B cell (primary cell): ENCODE results near the gene ARHGAP6. TPM values are rescaled to one million over a fixed set of nuclear protein-coding genes. Genes with fewer than 3 reads are reported as not detected.

Experiments
- ATAC-seq: fragments of 200-7000 bp; cut with Tn5 transposase; one replicate; pipeline ENCODE4 v1.10.0; 2021; ENCODE audit warnings: low read depth, mild to moderate bottlenecking, moderate number of reproducible peaks, moderate library complexity
- CTCF ChIA-PET: fragments of 350-600 bp; sonication (Branson Sonifier 250); formaldehyde crosslinking; loops from one replicate; lab custom pipeline; 2021; ENCODE audit warnings: antibody characterized with exemption, inconsistent platforms; lab: Charles Lee
- POLR2A ChIA-PET: fragments of 350-600 bp; sonication (Branson Sonifier 250); formaldehyde crosslinking; loops from one replicate; lab custom pipeline; 2021; ENCODE audit warnings: antibody characterized with exemption; lab: Charles Lee
- DNase-seq: peaks from one replicate; pipeline ENCODE4 v3.0.0; 2013
- H2AFZ ChIP-seq: 2 replicates; pipeline ENCODE4 v1.6.1; 2012; ENCODE audit warnings: mild to moderate bottlenecking, low read depth, low read length; ENCODE audit not compliant: insufficient read depth, poor library complexity, severe bottlenecking
- H3K27ac ChIP-seq, 2 donors: 1 replicate in 1 of 2; 2 replicates in 1 of 2; pipeline ENCODE4 v1.5.1; 2012 to 2013; ENCODE audit warnings: low read length in 2 of 2, mild to moderate bottlenecking in 2 of 2, moderate library complexity in 1 of 2
- H3K27me3 ChIP-seq, 4 experiments: fragments of 200-600 bp in 1 of 4; sonication (generic) in 1 of 4; replicated peaks in 1 of 4; 1 replicate in 2 of 4; 2 replicates in 2 of 4; pipeline versions ENCODE4 v1.6.1 to v1.7.0; 2013 to 2016; ENCODE audit warnings: low read length in 3 of 4, mild to moderate bottlenecking in 2 of 4, mixed read lengths in 1 of 4, moderate library complexity in 1 of 4; ENCODE audit not compliant: insufficient read depth in 4 of 4, control insufficient read depth in 3 of 4; ENCODE audit errors: control extremely low read depth in 1 of 4
- H3K36me3 ChIP-seq, 2 experiments: replicated peaks in 1 of 2; 1 replicate in 1 of 2; 2 replicates in 1 of 2; pipeline versions ENCODE4 v1.6.1 to v1.7.1; 2013; ENCODE audit warnings: low read length in 1 of 2; ENCODE audit not compliant: insufficient read depth in 2 of 2, control insufficient read depth in 1 of 2; ENCODE audit errors: control extremely low read depth in 1 of 2, extremely low read depth in 1 of 2
- H3K4me1 ChIP-seq, 2 donors: fragments of 200-600 bp in 1 of 2; sonication (generic) in 1 of 2; 1 replicate in 1 of 2; 2 replicates in 1 of 2; pipeline versions ENCODE4 v1.5.1 to v1.6.1; 2013 to 2017; ENCODE audit warnings: low read length in 2 of 2; ENCODE audit not compliant: control insufficient read depth in 2 of 2, insufficient read depth in 2 of 2
- H3K4me2 ChIP-seq: replicated peaks from 2 replicates; pipeline ENCODE3; 2012; ENCODE audit warnings: mild to moderate bottlenecking, low read depth, low read length; ENCODE audit not compliant: poor library complexity, severe bottlenecking
- H3K4me3 ChIP-seq, 5 experiments: fragments of 200-600 bp in 1 of 5; sonication (generic) in 1 of 5; 1 replicate in 3 of 5; 2 replicates in 2 of 5; pipeline versions ENCODE4 v1.5.1 to v1.7.0; 2011 to 2016; ENCODE audit warnings: low read length in 4 of 5, mild to moderate bottlenecking in 4 of 5, low read depth in 2 of 5, control low read depth in 1 of 5, moderate library complexity in 1 of 5; ENCODE audit not compliant: insufficient read depth in 1 of 5; ENCODE audit errors: control extremely low read depth in 1 of 5, extremely low read depth in 1 of 5
- H3K79me2 ChIP-seq: fragments of 200-600 bp; sonication (generic); one replicate; pipeline ENCODE4 v1.6.0; 2016; ENCODE audit warnings: low read length; ENCODE audit not compliant: control insufficient read depth, insufficient read depth
- H3K9ac ChIP-seq: fragments of 200-600 bp; sonication (generic); 2 replicates; pipeline ENCODE4 v1.6.1; 2017; ENCODE audit warnings: mild to moderate bottlenecking, low read length, moderate library complexity
- H3K9me3 ChIP-seq, 3 donors: one replicate each; pipeline versions ENCODE4 v1.6.1 to v1.7.1; 2013; ENCODE audit warnings: low read length in 2 of 3; ENCODE audit not compliant: control insufficient read depth in 2 of 3, insufficient read depth in 1 of 3; ENCODE audit errors: control extremely low read depth in 1 of 3
- H4K20me1 ChIP-seq: 2 replicates; pipeline ENCODE4 v1.6.0; 2012; ENCODE audit warnings: mild to moderate bottlenecking, low read length; ENCODE audit not compliant: insufficient read depth, control insufficient read depth, poor library complexity, severe bottlenecking
- H3K27ac Mint-ChIP-seq: one replicate; pipeline ENCODE4 v1.8.0; 2021; ENCODE audit warnings: mixed read lengths
- H3K27me3 Mint-ChIP-seq: one replicate; pipeline ENCODE4 v1.8.0; 2021; ENCODE audit warnings: mixed read lengths
- H3K4me1 Mint-ChIP-seq: one replicate; pipeline ENCODE4 v1.8.0; 2021; ENCODE audit warnings: mixed read lengths
- H3K4me3 Mint-ChIP-seq: one replicate; pipeline ENCODE4 v1.8.0; 2021; ENCODE audit warnings: mixed read lengths
- H3K9me3 Mint-ChIP-seq: one replicate; pipeline ENCODE4 v1.8.0; 2022; ENCODE audit warnings: mixed read lengths; ENCODE audit not compliant: insufficient read depth
- CTCF ChIP-seq: fragments of 200-600 bp; IDR thresholded peaks from one replicate; pipeline ENCODE4 v1.8.0; 2022; ENCODE audit warnings: antibody characterized with exemption, mild to moderate bottlenecking
- EZH2 ChIP-seq: IDR thresholded peaks from 2 replicates; pipeline ENCODE4 v1.6.1; 2012; ENCODE audit warnings: borderline replicate concordance, low read depth, mild to moderate bottlenecking, moderate library complexity, low read length; ENCODE audit not compliant: insufficient read depth, poor library complexity, severe bottlenecking
- WGBS: methylation state at CpG from one replicate; pipeline ENCODE4 v1.1.5; 2013; ENCODE audit warnings: missing lambda C conversion rate; ENCODE audit not compliant: insufficient coverage; 5-methylcytosine and 5-hydroxymethylcytosine counted together
- intact Hi-C: fragments of 100-400 bp; cut with micrococcal nuclease; formaldehyde crosslinking; loops from one replicate; pipeline ENCODE4 v1.10.0; 2022
- polyA plus RNA-seq: library from polyadenylated mRNA; depleted of rRNA; stranded (reverse); fragments of >200 nt; gene quantifications from 2 replicates; pipeline ENCODE4 v1.2.3, GENCODE V29; 2012
- total RNA-seq, 2 donors: library from RNA; stranded (reverse); fragments of 120-200 nt in 1 of 2; gene quantifications; 1 replicate in 1 of 2; 2 replicates in 1 of 2; pipeline versions ENCODE4 v1.2.3 to v1.2.4, GENCODE V29; 2013 to 2022

The ARHGAP6 gene
- total and polyA plus RNA-seq, 2 donors (not counting 1 experiment from before 2014, with no cell fraction given) = 1.6 to 2.6 TPM

GRCh38 chrX:11641349-11642065 is 24.2 kb downstream of the ARHGAP6 start:
- Histone ChIP-seq H3K79me2 (no peaks in the 10 kb centered on the region), H3K27me3 (peaks cover 0 to 8% (median 0%) of the 10 kb centered on the region in 4 experiments), H4K20me1 (no peaks in the 10 kb centered on the region), H3K36me3 (no peaks in the 10 kb centered on the region), H3K27ac (no peak overlapping the region), H3K4me3 (no peak overlapping the region), H3K4me2 (no peak overlapping the region), H3K4me1 (no peaks in the 10 kb centered on the region), H3K9ac (no peak overlapping the region), H3K9me3 (no peaks in the 10 kb centered on the region), H2AFZ (no peak overlapping the region)
- DNase-seq = no peak
- H3K27me3 Mint-ChIP-seq = no peaks in the 10 kb centered on the region
- WGBS = 100% methylated on average over 1 of the region's 9 CpGs
- no peak overlapping the region for H3K27ac Mint-ChIP-seq
- H3K4me1 Mint-ChIP-seq = no peaks in the 10 kb centered on the region
- ChIA-PET CTCF (no interaction called here), POLR2A (no interaction called here)
- H3K4me3 Mint-ChIP-seq = no peak overlapping the region
- ATAC-seq = no peak
- intact Hi-C loops = no loop called here
- no peaks in the 10 kb centered on the region for H3K9me3 Mint-ChIP-seq
- TF ChIP-seq EZH2 = no peak
- no peak for TF ChIP-seq CTCF

GRCh38 chrX:11640089-11640488 is 25.6 kb downstream of the ARHGAP6 start:
- TF ChIP-seq EZH2 (no peak), CTCF (no peak)

More at GRCh38 chrX:11640089-11640488, 25.6 kb downstream of the ARHGAP6 start:
- Histone ChIP-seq H3K4me3 (no peak overlapping the region), H2AFZ (no peak overlapping the region), H3K9ac (no peak overlapping the region), H3K4me1 (no peaks in the 10 kb centered on the region), H3K27me3 (peaks cover 0 to 8% (median 0%) of the 10 kb centered on the region in 4 experiments), H3K4me2 (no peak overlapping the region), H3K79me2 (no peaks in the 10 kb centered on the region), H3K27ac (no peak overlapping the region), H3K36me3 (no peaks in the 10 kb centered on the region), H4K20me1 (no peaks in the 10 kb centered on the region), H3K9me3 (no peaks in the 10 kb centered on the region)
- POLR2A ChIA-PET = no interaction called here
- WGBS = no CpG with 5 or more reads among the region's 4 CpGs
- no peak for DNase-seq
- Mint-ChIP-seq H3K9me3 (no peaks in the 10 kb centered on the region), H3K27me3 (no peaks in the 10 kb centered on the region), H3K27ac (no peak overlapping the region), H3K4me1 (no peaks in the 10 kb centered on the region), H3K4me3 (no peak overlapping the region)
- no peak for ATAC-seq
- intact Hi-C loops = no loop called here
- CTCF ChIA-PET = no interaction called here
